Fibroblast of lung (primary cell): ENCODE results near the gene FAM174A. TPM values are rescaled to one million over a fixed set of nuclear protein-coding genes. Genes with fewer than 3 reads are reported as not detected.

Experiments
- DNase-seq, 2 donors: peaks; one replicate each; pipeline versions ENCODE4 v3.0.0 to v3.0.0-alpha.2; 2010; ENCODE audit warnings: low read depth in 2 of 2
- H2AFZ ChIP-seq: 2 replicates; pipeline ENCODE4 v1.5.1; 2012; ENCODE audit warnings: low read length, control low read depth, inconsistent platforms
- H3K27ac ChIP-seq: 2 replicates; pipeline ENCODE4 v1.5.1; 2011; ENCODE audit warnings: low read length, control low read depth; ENCODE audit not compliant: insufficient read depth
- H3K27me3 ChIP-seq: 2 replicates; pipeline ENCODE4 v1.5.1; 2011; ENCODE audit warnings: mild to moderate bottlenecking, low read length; ENCODE audit not compliant: control insufficient read depth, insufficient read depth
- H3K36me3 ChIP-seq: 2 replicates; pipeline ENCODE4 v1.5.1; 2011; ENCODE audit warnings: low read length; ENCODE audit not compliant: control insufficient read depth, insufficient read depth
- H3K4me1 ChIP-seq: 2 replicates; pipeline ENCODE4 v1.5.1; 2011; ENCODE audit warnings: low read length; ENCODE audit not compliant: control insufficient read depth, insufficient read depth; ENCODE audit errors: extremely low read depth
- H3K4me2 ChIP-seq: 2 replicates; pipeline ENCODE4 v1.5.1; 2011; ENCODE audit warnings: low read length, control low read depth; ENCODE audit not compliant: insufficient read depth; ENCODE audit errors: extremely low read depth
- H3K4me3 ChIP-seq, 4 experiments: fragments of 200-600 bp in 1 of 4; sonication (generic) in 1 of 4; replicated peaks in 1 of 4; 2 replicates each; pipeline ENCODE4 v1.5.1; 2011 to 2016; ENCODE audit warnings: low read length in 4 of 4, low read depth in 3 of 4, mild to moderate bottlenecking in 3 of 4, control low read depth in 2 of 4, inconsistent platforms in 1 of 4, mixed read lengths in 1 of 4; ENCODE audit not compliant: insufficient read depth in 1 of 4; ENCODE audit errors: control extremely low read depth in 1 of 4
- H3K79me2 ChIP-seq: 2 replicates; pipeline ENCODE4 v1.5.1; 2012; ENCODE audit warnings: mild to moderate bottlenecking, low read length, inconsistent platforms; ENCODE audit not compliant: control insufficient read depth, insufficient read depth
- H3K9ac ChIP-seq: 2 replicates; pipeline ENCODE4 v1.5.1; 2011; ENCODE audit warnings: mild to moderate bottlenecking, low read length, control low read depth; ENCODE audit not compliant: insufficient read depth
- H3K9me3 ChIP-seq: 2 replicates; pipeline ENCODE4 v1.5.1; 2012; ENCODE audit warnings: low read depth, low read length; ENCODE audit not compliant: control insufficient read depth, insufficient read depth
- H4K20me1 ChIP-seq: 2 replicates; pipeline ENCODE4 v1.5.1; 2011; ENCODE audit warnings: low read length; ENCODE audit not compliant: control insufficient read depth, insufficient read depth; ENCODE audit errors: extremely low read depth
- EZH2 ChIP-seq: IDR thresholded peaks from 2 replicates; pipeline ENCODE4 v1.5.1; 2012; ENCODE audit warnings: low read length, control low read depth, mild to moderate bottlenecking; ENCODE audit errors: missing control alignments
- polyA plus RNA-seq, 2 donors: library from polyadenylated mRNA; depleted of rRNA in 1 of 2; stranded (reverse) in 1 of 2; unstranded in 1 of 2; fragments of >200 nt; gene quantifications; 2 replicates each; pipeline ENCODE4 v1.2.1, GENCODE V29; 2011 to 2012; ENCODE audit warnings: missing spikeins in 1 of 2
- total RNA-seq: library from RNA; depleted of rRNA; stranded (reverse); fragments of >200 nt; gene quantifications from 2 replicates; pipeline ENCODE4 v1.2.1, GENCODE V29; 2014
- TF ChIP-seq, protein P1 (sequence below), 2 donors: IDR thresholded peaks in 1 of 2; conservative IDR thresholded peaks in 1 of 2; 1 replicate in 1 of 2; 2 replicates in 1 of 2; pipeline ENCODE4 v1.5.1; 2011 to 2012; ENCODE audit warnings: low read length in 2 of 2, control low read depth in 1 of 2, inconsistent platforms in 1 of 2, low read depth in 1 of 2, mild to moderate bottlenecking in 1 of 2

FAM174A gene
- total and polyA plus RNA-seq, 2 donors (not counting 1 experiment from before 2014, with no cell fraction given) = 9.6 to 20.0 TPM

DNA sequence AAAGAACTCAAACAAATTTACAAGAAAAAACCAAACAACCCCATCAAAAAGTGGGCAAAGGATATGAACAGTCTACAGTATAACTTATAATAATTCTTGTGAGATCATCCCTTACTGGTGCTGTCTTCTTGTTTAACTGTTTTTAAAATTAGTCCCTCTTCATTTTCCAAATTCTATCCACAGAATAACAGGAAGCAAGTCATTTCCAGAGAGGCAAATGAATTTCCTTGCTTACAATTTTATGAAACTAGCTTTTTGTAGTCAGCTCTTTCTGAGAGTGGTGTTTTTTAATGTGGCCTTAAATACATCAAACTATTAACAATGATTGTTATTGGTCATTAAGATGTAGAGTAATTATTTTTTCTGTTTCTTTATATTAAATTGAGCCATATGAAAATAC, 40.6 kb downstream of the FAM174A start:
- Histone ChIP-seq H3K27me3 (no peaks in the 10 kb centered on the region), H3K79me2 (no peaks in the 10 kb centered on the region), H3K4me2 (no peak overlapping the region), H3K36me3 (no peaks in the 10 kb centered on the region), H3K4me3 (no peak overlapping the region), H2AFZ (no peak overlapping the region), H3K9ac (no peak overlapping the region), H3K9me3 (no peaks in the 10 kb centered on the region), H3K4me1 (no peaks in the 10 kb centered on the region), H4K20me1 (no peaks in the 10 kb centered on the region), H3K27ac (no peak overlapping the region)
- no peak for TF ChIP-seq EZH2
- TF ChIP-seq, protein P1, sequence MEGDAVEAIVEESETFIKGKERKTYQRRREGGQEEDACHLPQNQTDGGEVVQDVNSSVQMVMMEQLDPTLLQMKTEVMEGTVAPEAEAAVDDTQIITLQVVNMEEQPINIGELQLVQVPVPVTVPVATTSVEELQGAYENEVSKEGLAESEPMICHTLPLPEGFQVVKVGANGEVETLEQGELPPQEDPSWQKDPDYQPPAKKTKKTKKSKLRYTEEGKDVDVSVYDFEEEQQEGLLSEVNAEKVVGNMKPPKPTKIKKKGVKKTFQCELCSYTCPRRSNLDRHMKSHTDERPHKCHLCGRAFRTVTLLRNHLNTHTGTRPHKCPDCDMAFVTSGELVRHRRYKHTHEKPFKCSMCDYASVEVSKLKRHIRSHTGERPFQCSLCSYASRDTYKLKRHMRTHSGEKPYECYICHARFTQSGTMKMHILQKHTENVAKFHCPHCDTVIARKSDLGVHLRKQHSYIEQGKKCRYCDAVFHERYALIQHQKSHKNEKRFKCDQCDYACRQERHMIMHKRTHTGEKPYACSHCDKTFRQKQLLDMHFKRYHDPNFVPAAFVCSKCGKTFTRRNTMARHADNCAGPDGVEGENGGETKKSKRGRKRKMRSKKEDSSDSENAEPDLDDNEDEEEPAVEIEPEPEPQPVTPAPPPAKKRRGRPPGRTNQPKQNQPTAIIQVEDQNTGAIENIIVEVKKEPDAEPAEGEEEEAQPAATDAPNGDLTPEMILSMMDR (conservative IDR thresholded peaks at IDR 0.05 in 1 of 2, IDR thresholded peaks at IDR 0.05 in 1 of 2; ENCODE audit: low read depth in 1 of 2, low read length in 2 of 2) = no peak
- DNase-seq = no peak

DNA sequence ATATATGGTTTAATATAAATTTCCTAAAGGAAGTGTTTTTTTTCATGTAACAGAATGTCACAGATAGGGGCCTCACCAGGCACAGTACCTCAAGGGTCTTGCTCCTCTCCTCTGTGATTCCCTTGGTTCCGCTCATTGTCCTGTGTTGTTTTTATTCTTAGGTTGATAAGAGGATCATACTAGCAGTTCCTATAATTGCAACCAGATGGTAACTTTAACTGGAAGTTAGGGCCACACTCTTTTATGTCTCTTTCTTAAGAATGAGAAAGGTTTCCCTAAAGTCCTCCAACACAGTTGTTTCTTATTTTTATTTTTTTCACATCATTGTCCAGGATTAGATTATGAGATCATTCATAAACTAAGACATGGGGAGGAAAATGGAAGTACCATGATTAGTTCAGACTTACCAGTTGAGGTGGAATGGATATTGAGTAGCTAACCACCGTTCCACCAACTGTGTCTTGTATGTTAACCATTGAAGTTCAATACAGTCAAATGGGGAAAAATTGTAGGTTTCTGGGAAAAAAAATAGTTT, 41.1 kb downstream of the FAM174A start:
- DNase-seq = no peak
- no peaks in the 10 kb centered on the region for H3K36me3 ChIP-seq
- no peak overlapping the region for H3K27ac ChIP-seq
- no peaks in the 10 kb centered on the region for H3K27me3 ChIP-seq
- H2AFZ ChIP-seq = no peak overlapping the region
- no peaks in the 10 kb centered on the region for H3K9me3 ChIP-seq
- no peak overlapping the region for H3K4me3 ChIP-seq
- no peaks in the 10 kb centered on the region for H3K4me1 ChIP-seq
- no peaks in the 10 kb centered on the region for H3K79me2 ChIP-seq
- no peak for TF ChIP-seq EZH2
- TF ChIP-seq, protein P1 (conservative IDR thresholded peaks at IDR 0.05 in 1 of 2, IDR thresholded peaks at IDR 0.05 in 1 of 2; ENCODE audit: low read depth in 1 of 2, low read length in 2 of 2) = no peak
- H3K4me2 ChIP-seq = no peak overlapping the region
- H4K20me1 ChIP-seq = no peaks in the 10 kb centered on the region
- H3K9ac ChIP-seq = no peak overlapping the region

DNA sequence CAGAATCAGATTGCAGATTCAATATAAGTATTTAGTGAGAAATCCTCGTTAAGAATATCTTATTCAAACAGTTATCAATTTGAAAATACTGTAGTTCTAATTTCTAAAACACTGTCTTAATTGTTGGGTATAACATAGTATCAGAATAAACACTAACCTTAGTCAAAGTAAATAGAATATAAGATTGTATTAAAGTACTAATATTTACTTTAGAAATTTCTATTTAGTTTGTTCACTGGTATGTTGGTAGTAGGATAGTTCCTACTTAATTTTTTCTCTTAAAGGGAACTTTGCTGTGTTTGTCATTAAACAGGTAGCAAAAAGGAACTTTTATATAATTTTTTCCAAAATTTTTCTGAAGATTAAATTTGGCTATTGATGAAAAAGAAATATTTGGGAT, 42.3 kb downstream of the FAM174A start:
- no peaks in the 10 kb centered on the region for H3K9me3 ChIP-seq
- H3K27me3 ChIP-seq = no peaks in the 10 kb centered on the region
- H3K79me2 ChIP-seq = no peaks in the 10 kb centered on the region
- TF ChIP-seq, protein P1 (conservative IDR thresholded peaks at IDR 0.05 in 1 of 2, IDR thresholded peaks at IDR 0.05 in 1 of 2; ENCODE audit: low read depth in 1 of 2, low read length in 2 of 2) = no peak
- no peak for TF ChIP-seq EZH2
- no peak overlapping the region for H3K9ac ChIP-seq
- no peak for DNase-seq
- H2AFZ ChIP-seq = no peak overlapping the region
- no peak overlapping the region for H3K27ac ChIP-seq
- H3K4me1 ChIP-seq = no peaks in the 10 kb centered on the region
- H3K36me3 ChIP-seq = no peaks in the 10 kb centered on the region
- no peak overlapping the region for H3K4me2 ChIP-seq
- H4K20me1 ChIP-seq = no peaks in the 10 kb centered on the region
- no peak overlapping the region for H3K4me3 ChIP-seq
